AG09319 (cell line): Measurements from ENCODE around the gene TBC1D5.
"Not testable (repeated sequence)": the region's sequence is repeated elsewhere in the genome, so short reads cannot be mapped to it uniquely, and the experiment has no call there.

ENCODE experiments used
- DNase-seq: peaks from one replicate; pipeline ENCODE4 v3.0.0-alpha.2; 2010; ENCODE audit warnings: low read depth; ENCODE audit errors: extremely low read depth
- TF ChIP-seq, protein P1 (sequence below): IDR thresholded peaks from 2 replicates; pipeline ENCODE4 v1.5.1; 2011; ENCODE audit warnings: low read depth, mild to moderate bottlenecking, inconsistent platforms, low read length, moderate library complexity

TBC1D5 gene

DNA sequence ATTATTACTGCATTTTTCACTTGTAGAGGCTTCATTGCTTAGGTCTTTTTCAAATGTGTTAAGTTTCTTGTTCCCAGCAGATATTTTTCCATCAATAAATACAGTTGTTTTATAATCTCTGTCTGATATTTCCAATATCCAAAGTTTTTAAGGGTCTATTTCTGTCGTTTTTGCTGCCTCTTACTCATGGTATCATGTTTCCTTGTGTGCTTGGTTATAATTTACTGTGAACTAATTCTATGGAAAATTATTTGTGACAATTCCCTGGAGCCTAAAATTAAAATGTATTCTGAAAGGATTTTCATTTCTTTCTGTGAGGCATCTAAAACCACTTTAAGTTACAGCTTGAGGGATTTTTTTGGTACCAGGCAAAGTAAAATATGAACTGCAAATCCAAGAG is 17.5 kb downstream of the TBC1D5 start:
- TF ChIP-seq, protein P1, sequence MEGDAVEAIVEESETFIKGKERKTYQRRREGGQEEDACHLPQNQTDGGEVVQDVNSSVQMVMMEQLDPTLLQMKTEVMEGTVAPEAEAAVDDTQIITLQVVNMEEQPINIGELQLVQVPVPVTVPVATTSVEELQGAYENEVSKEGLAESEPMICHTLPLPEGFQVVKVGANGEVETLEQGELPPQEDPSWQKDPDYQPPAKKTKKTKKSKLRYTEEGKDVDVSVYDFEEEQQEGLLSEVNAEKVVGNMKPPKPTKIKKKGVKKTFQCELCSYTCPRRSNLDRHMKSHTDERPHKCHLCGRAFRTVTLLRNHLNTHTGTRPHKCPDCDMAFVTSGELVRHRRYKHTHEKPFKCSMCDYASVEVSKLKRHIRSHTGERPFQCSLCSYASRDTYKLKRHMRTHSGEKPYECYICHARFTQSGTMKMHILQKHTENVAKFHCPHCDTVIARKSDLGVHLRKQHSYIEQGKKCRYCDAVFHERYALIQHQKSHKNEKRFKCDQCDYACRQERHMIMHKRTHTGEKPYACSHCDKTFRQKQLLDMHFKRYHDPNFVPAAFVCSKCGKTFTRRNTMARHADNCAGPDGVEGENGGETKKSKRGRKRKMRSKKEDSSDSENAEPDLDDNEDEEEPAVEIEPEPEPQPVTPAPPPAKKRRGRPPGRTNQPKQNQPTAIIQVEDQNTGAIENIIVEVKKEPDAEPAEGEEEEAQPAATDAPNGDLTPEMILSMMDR: no peak
- DNase-seq: no peak

DNA sequence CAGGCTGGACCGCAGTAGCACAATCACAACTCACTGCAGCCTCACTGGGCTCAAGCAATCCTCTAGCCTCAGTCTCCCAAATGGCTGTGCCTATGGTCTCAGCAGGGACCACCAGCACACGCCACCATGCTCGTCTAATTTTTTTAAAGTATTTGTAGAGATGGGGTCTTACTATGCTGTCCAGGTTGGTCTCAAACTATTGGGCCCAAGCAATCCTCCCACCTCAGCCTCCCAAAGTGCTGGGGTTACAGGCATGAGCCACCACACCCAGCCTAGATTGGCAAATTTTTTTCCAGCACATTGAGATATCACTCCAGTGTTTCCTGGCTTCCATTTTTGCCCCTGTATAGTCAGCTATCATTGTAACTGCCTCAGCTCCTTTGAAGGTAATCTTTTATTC is 18.3 kb downstream of the TBC1D5 start:
- TF ChIP-seq, protein P1: no peak
- no peak for DNase-seq

DNA sequence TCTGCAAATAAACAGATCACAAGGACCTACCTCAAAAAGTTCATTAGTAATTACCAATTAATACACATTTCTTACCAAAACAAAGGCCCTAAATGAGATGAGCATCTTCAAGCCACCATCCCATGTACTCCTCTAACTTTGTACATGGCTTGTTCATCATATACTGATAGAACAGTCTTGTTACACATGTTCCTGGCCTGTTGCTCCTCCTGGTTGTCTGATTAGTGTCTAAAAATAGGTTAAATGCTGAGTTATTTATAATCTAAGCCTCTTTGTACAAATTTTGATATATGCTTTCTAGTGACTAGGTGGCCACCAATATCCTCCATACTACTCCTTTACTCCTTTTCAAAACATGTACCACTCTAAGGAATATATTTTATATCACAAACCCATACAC is 25.0 kb downstream of the TBC1D5 start:
- TF ChIP-seq, protein P1: no peak
- DNase-seq: no peak

DNA sequence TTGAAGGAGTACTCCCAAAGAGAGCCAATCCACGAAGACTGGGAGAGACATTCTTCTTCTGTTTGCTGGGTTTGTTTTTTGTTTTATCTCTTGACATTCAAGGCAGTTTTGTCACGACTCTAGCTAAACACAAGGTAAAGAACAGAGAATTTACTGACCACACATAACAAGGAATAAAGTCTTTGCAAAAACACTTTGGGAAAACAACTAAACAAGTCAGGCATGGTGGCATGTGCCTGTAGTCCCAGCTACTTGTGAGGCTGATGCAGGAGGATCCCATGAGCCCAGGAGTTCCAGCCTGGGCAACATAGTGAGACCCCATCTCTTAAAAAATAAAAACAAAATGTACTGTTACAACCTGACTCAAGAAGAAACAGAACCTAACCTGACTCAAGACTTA is 28.0 kb downstream of the TBC1D5 start:
- DNase-seq: no peak
- TF ChIP-seq, protein P1: no peak

DNA sequence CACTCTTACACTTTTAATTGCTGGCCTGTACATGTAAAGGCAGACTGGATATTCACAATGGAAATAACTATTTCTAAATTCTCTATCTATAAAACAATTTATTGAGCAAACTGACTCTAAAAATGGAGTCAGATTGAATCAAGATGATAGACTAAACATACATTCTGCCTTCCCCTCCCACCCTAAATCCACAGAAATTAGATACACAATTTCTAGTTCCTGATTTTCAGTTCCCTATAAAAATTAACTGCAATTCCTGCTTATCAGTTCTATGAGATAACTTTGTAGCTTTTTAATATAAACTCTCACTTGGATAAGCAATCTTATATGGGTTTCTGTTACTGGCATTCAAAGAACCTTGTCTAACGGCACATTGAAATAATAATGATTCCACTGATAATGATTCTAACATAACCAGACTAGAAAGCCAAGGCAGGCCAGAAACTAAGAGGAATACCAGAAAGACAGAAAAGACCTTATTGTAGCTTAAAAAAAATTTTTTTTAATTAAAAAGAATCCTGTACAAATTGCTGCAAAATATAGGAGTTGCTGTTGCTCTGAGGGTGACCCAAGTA is 33.1 kb downstream of the TBC1D5 start:
- DNase-seq: no peak
- TF ChIP-seq, protein P1: no peak

DNA sequence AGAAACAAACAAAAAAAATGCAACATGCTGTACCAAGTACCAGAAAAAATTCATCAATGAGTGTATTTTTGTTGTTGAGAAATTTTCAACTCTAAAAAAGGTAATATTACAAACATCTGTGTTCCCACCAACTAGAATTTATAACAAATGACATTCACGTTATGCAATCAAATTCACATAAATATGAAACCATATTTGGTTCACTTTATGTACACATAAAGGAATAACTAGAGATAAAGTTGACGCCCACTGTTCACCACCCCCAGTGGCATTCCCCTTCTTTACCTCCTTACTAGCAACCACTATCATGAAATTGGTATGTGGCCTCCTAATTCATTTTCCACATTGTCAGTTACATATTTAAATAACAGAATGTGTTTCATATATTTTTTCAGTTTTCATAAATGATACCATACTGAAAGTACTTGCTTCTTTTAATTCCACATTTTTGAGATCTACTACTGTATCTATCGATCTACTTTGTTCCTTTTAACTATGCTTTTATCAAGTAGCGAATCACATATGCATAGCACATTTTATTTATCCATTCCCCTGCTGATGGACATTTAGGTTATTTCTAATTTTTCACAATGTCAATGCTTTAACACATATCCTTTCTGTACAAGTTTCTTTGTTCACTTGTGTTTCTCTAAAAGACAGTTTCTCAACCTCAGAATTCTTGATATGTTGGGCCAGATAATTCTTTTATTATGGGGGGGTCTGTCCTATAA is 34.5 kb downstream of the TBC1D5 start:
- no peak for DNase-seq
- TF ChIP-seq, protein P1: no peak

DNA sequence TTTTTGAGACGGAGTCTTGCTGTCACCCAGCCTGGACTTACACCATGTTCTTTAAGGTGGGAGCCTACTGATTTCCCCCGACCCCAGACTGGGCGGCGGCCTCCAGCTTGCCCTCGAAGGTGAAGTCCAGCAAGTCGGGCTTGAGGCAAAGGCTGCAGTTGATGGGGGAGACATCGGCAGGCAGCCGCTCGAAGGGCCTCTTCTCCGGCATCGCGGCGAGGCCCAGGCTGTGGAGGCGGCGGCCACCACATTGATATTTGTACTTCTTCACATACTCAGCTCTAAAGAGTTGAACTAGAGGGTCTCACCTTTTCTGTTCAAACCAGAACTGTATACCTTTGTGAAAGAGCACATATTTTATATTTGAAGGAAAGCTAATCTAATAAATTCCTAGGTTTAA is 36.4 kb downstream of the TBC1D5 start:
- not testable (repeated sequence) for DNase-seq

DNA sequence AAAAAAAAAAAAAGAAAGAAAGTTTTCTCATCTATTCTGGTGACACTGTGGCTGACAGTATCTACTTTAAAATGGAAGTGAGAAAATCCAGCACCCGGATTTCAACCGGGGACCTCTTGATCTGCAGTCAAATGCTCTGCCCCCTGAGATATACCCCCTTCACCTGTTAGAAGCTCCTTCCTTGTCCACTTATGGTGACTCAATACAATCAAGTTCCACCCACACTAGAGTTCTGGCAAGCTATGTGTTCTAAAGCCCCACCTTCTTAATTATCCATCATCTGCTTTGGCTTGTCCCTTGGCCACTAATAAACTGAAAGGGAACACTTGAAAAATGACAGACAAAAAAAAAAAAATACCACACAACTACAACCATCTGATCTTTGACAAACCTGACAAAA is 42.6 kb downstream of the TBC1D5 start:
- not testable (repeated sequence) for DNase-seq

DNA sequence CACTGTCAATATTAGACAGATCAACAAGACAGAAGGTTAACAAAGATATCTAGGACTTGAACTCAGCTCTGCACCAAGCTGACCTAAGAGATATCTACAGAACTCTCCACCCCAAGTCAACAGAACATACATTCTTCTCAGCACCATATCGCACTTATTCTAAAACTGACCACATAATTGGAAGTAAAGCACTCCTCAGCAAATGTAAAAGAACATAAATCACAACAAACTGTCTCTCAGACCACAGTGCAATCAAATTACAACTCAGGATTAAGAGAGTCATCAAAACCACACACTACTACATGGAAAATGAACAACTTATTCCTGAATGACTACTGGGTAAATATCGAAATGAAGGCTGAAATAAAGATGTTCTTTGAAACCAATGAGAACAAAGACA is 46.8 kb downstream of the TBC1D5 start:
- DNase-seq: not testable (repeated sequence)

DNA sequence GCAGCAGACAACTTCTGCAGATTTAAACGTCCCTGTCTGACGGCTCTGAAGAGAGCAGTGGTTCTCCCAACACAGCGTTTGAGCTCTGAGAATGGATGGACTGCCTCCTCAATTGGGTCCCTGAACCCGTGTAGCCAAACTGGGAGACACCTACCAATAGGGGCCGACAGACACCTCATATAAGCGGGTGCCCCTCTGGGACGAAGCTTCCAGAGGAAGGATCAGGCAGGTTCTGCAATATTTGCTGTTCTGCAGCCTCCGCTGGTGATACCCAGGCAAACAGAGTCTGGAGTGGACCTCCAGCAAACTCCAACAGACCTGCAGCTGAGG is 48.8 kb downstream of the TBC1D5 start:
- not testable (repeated sequence) for DNase-seq

DNA sequence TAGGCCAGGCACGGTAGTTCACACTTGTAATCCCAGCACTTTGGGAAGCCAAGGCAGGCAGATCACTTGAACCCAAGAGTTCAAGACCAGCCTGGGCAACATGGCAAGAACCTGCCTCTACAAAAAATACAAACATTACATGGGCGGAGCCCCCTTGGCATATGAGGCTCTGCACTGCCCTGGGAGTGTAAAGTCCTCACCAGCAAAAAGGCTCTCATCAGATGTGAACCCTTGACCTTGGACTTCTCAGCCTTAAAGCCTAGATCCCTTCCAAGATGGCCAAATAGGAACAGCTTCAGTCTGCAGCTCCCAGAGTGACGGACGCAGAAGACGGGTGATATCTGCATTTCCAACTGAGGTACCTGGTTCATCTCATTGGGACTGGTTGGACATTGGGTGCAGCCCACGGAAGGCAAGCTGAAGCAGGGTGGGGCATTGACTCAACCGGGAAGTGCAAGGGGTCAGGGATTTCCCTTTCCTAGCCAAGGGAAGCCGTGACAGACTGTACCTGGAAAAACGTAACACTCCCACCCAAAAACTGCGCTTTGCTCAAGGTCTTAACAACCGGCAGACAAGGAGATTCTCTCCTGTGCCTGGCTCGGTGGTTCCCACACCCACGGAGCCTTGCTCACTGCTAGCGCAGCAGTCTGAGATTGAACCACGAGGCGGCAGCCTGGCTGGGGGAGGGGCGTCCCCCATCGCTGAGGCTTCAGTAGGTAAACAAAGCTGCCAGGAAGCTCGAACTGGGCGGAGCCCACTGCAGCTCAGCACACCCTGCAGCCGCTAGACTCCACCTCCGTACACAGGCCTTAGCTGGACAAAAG is 49.4 kb downstream of the TBC1D5 start:
- DNase-seq: not testable (repeated sequence)
